HG03521 (cell line): ENCODE measurements around the gene NKIRAS2.

ENCODE experiments used
- ATAC-seq: cut with Tn5 transposase; IDR thresholded peaks from one replicate; pipeline ENCODE4 v1.9.1; 2021; ENCODE audit warnings: mild to moderate bottlenecking, moderate library complexity; ENCODE audit not compliant: unreplicated experiment

The NKIRAS2 gene

GRCh38 chr17:42019509-42020404 lies at the start of gene NKIRAS2:
Gene NKIRAS2, plus strand, starts transcription at chr17:42020090. Its CDS starts 1,488 bp downstream, at chr17:42021578.
- peak; percentile 49 for ATAC-seq

- no peak for ATAC-seq
These were observed 49.0 kb upstream of the NKIRAS2 start for GRCh38 chr17:41970901-41971331.

- no peak for ATAC-seq
These were observed 48.0 kb upstream of the NKIRAS2 start for GRCh38 chr17:41971721-41972523.

GRCh38 chr17:41972571-41973407 lies 47.1 kb upstream of the NKIRAS2 start:
- no peak for ATAC-seq

GRCh38 chr17:41973408-41973811 lies 46.5 kb upstream of the NKIRAS2 start:
- ATAC-seq = no peak

GRCh38 chr17:41974031-41974430 lies 45.9 kb upstream of the NKIRAS2 start:
- no peak for ATAC-seq

- no peak for ATAC-seq
These were observed 45.2 kb upstream of the NKIRAS2 start for GRCh38 chr17:41974658-41975057.

GRCh38 chr17:41975099-41976083 lies 44.5 kb upstream of the NKIRAS2 start:
- no peak for ATAC-seq

GRCh38 chr17:41976142-41976768 lies 43.6 kb upstream of the NKIRAS2 start:
- ATAC-seq = no peak

- no peak for ATAC-seq
These were observed 41.9 kb upstream of the NKIRAS2 start for GRCh38 chr17:41977991-41978390.

GRCh38 chr17:41982026-41982760 lies 37.7 kb upstream of the NKIRAS2 start:
- ATAC-seq = no peak

- ATAC-seq = no peak
These were observed 35.4 kb upstream of the NKIRAS2 start for GRCh38 chr17:41984454-41984853.

GRCh38 chr17:41985919-41986318 lies 34.0 kb upstream of the NKIRAS2 start:
- ATAC-seq = no peak

GRCh38 chr17:41986634-41987033 lies 33.3 kb upstream of the NKIRAS2 start:
- no peak for ATAC-seq

- ATAC-seq = no peak
These were observed 32.2 kb upstream of the NKIRAS2 start for GRCh38 chr17:41987642-41988041.

GRCh38 chr17:41988418-41988817 lies 31.5 kb upstream of the NKIRAS2 start:
- ATAC-seq = no peak

GRCh38 chr17:41989702-41990419 lies 30.0 kb upstream of the NKIRAS2 start:
- ATAC-seq = no peak

GRCh38 chr17:41992576-41992975 lies 27.3 kb upstream of the NKIRAS2 start:
- no peak for ATAC-seq
